A673 (cell line): Measurements from ENCODE around the gene APBB2. TPM values are rescaled to one million over a fixed set of nuclear protein-coding genes. Genes with fewer than 3 reads are reported as not detected.

Experiments used
- BruUV-seq: library from RNA; stranded (reverse); fragments of 400-500 nt; replicated peaks from 2 replicates; lab custom pipeline; 2021; lab: Mats Ljungman, UMichigan
- CTCF ChIA-PET: fragments of 300-600 bp; sonication (Branson Sonifier 250); formaldehyde crosslinking; loops from one replicate; lab custom pipeline; 2022; ENCODE audit warnings: antibody characterized with exemption; lab: Charles Lee
- POLR2A ChIA-PET: fragments of 300-600 bp; sonication (Branson Sonifier 250); formaldehyde crosslinking; loops from one replicate; lab custom pipeline; 2022; ENCODE audit warnings: antibody characterized with exemption; ENCODE audit not compliant: low non-redundant PET; lab: Charles Lee
- DNase-seq: peaks from one replicate; pipeline ENCODE4 v3.0.0-alpha.2; 2015; ENCODE audit warnings: low spot score
- H3K27ac ChIP-seq: fragments of 200-600 bp; sonication (generic); 2 replicates; pipeline ENCODE4 v1.5.1; 2016; ENCODE audit warnings: mixed run types, low read depth, mild to moderate bottlenecking, mixed read lengths, antibody characterized with exemption, low read length; ENCODE audit not compliant: poor library complexity, severe bottlenecking
- H3K27me3 ChIP-seq: fragments of 200-600 bp; sonication (generic); replicated peaks from 2 replicates; pipeline ENCODE4 v1.6.1; 2017; ENCODE audit warnings: mixed run types, low read depth, mild to moderate bottlenecking, mixed read lengths, antibody characterized with exemption, low read length; ENCODE audit not compliant: insufficient read depth, poor library complexity
- H3K36me3 ChIP-seq: fragments of 200-600 bp; sonication (generic); 2 replicates; pipeline ENCODE4 v1.6.1; 2016; ENCODE audit warnings: mixed run types, mild to moderate bottlenecking, mixed read lengths, antibody characterized with exemption, low read length; ENCODE audit not compliant: insufficient read depth, poor library complexity, severe bottlenecking
- H3K4me1 ChIP-seq: fragments of 200-600 bp; sonication (generic); 2 replicates; pipeline ENCODE4 v1.6.1; 2017; ENCODE audit warnings: mixed run types, mild to moderate bottlenecking, mixed read lengths, antibody characterized with exemption, low read length; ENCODE audit not compliant: insufficient read depth, poor library complexity, severe bottlenecking
- H3K4me3 ChIP-seq: fragments of 200-600 bp; sonication (generic); 2 replicates; pipeline ENCODE4 v1.5.1; 2016; ENCODE audit warnings: low read depth, mixed run types, mild to moderate bottlenecking, mixed read lengths, low read length; ENCODE audit not compliant: poor library complexity, severe bottlenecking
- H3K9me3 ChIP-seq: fragments of 200-600 bp; sonication (generic); 2 replicates; pipeline ENCODE4 v1.6.1; 2016; ENCODE audit warnings: mixed run types, low read depth, mild to moderate bottlenecking, mixed read lengths, antibody characterized with exemption, low read length; ENCODE audit not compliant: poor library complexity, severe bottlenecking
- EZH2 ChIP-seq: fragments of 200-600 bp; sonication (generic); IDR thresholded peaks from 2 replicates; pipeline ENCODE4 v1.6.1; 2017; ENCODE audit warnings: borderline replicate concordance, low read depth, mild to moderate bottlenecking, mixed read lengths, antibody characterized with exemption, low read length; ENCODE audit not compliant: poor library complexity, severe bottlenecking
- intact Hi-C: fragments of 100-400 bp; cut with micrococcal nuclease; formaldehyde crosslinking; loops from one replicate; pipeline ENCODE4 v1.10.0; 2022; ENCODE audit not compliant: unreplicated experiment
- total RNA-seq: library from RNA; stranded (reverse); gene quantifications from 2 replicates; pipeline ENCODE4 v1.2.3, GENCODE V29; 2021
- TF ChIP-seq, protein P1 (sequence below): fragments of 300-800, 200-600 bp; sonication (generic); conservative IDR thresholded peaks from 2 replicates; pipeline ENCODE4 v1.5.1; 2017; ENCODE audit warnings: low read depth, mild to moderate bottlenecking, antibody characterized with exemption, low read length, moderate library complexity, mixed read lengths

Gene APBB2
- total RNA-seq, 1 experiment from 2014 or later, result 10.3 TPM

DNA sequence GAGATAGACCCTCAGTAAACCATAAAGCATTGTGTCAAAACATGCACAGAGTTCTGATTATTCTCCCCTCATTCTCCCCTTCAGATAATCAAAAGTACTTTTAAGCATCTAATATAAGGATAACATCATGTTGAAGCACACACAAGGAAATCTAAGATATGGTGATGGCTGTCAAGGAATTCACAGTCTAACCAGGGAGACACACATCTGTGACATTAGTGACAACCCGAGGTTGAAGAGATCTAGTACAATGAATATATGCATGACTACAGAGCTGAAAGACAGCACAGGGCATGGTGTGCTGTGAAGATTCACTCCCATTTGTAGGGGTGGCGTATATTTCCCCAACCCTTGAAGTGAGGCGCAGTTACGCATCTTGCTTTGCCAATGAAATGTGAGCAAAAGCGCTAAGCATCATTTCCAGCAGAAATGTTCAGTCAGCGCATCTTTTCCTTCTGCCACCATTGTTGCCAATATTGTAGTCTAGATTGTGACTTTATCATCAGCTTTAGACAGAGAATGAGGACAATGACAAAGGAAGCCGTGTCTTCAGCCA lies 342.6 kb downstream of the APBB2 start:
- TF ChIP-seq EZH2, result no peak
- TF ChIP-seq, protein P1, sequence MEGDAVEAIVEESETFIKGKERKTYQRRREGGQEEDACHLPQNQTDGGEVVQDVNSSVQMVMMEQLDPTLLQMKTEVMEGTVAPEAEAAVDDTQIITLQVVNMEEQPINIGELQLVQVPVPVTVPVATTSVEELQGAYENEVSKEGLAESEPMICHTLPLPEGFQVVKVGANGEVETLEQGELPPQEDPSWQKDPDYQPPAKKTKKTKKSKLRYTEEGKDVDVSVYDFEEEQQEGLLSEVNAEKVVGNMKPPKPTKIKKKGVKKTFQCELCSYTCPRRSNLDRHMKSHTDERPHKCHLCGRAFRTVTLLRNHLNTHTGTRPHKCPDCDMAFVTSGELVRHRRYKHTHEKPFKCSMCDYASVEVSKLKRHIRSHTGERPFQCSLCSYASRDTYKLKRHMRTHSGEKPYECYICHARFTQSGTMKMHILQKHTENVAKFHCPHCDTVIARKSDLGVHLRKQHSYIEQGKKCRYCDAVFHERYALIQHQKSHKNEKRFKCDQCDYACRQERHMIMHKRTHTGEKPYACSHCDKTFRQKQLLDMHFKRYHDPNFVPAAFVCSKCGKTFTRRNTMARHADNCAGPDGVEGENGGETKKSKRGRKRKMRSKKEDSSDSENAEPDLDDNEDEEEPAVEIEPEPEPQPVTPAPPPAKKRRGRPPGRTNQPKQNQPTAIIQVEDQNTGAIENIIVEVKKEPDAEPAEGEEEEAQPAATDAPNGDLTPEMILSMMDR, result no peak
- Histone ChIP-seq H3K27me3 (no peaks in the 10 kb centered on the region), H3K4me3 (no peak overlapping the region), H3K4me1 (no peaks in the 10 kb centered on the region), H3K9me3 (no peaks in the 10 kb centered on the region), H3K36me3 (no peaks in the 10 kb centered on the region), H3K27ac (no peak overlapping the region)
- intact Hi-C loops, result no loop called here
- POLR2A ChIA-PET, result no interaction called here
- CTCF ChIA-PET, result no interaction called here
- BruUV-seq, result no TSS peak
- no peak for DNase-seq

DNA sequence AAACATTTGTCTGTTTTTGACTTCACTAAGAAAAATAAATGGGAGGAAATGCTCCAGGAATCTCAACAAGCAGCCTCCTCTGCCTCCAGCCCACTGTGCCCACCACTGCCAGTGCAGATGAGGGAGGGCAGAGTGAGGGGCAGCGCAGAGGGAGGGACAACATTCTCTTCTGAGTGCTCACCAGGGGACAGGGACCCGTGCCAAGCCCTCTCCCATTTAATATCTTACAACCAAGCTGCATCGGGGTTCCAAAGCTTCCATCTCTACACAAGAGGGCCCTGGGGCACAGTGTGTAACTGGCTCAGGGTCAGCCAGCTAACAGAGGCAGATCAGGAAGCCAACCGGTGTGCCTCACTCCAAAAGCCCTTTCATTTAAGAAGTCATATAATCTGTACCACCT lies 344.2 kb downstream of the APBB2 start:
- H3K27ac ChIP-seq, result no peak overlapping the region
- no peaks in the 10 kb centered on the region for H3K27me3 ChIP-seq
- TF ChIP-seq EZH2, result no peak
- TF ChIP-seq, protein P1, result no peak
- no peaks in the 10 kb centered on the region for H3K9me3 ChIP-seq
- intact Hi-C loops, result no loop called here
- BruUV-seq, result no TSS peak
- H3K4me3 ChIP-seq, result no peak overlapping the region
- no peak for DNase-seq
- ChIA-PET CTCF (no interaction called here), POLR2A (interaction anchor here (0.6 kb wide), 2 partner anchors 930 to 1094 kb away, joined by 3 read pairs; no protein-coding TSS in a partner anchor)
- H3K4me1 ChIP-seq, result no peaks in the 10 kb centered on the region
- H3K36me3 ChIP-seq, result no peaks in the 10 kb centered on the region

DNA sequence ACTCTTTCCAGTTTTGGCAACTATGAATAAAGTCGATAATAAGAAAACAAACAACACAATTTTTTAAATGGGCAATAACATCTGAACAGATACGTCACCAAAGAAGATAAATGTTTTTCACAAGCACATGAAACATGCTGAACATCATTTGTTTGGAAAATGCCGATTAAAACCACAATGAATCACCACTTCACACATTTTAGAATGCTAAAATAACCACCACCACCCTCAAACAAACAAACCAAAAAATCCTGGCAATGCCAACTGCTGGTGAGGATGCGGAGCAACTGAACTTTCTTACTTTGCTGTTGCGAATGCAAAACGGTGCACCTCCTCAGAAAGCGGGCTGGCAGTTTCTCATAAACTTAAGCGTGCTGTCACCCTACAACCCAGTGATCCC lies 348.6 kb downstream of the APBB2 start:
- ChIA-PET CTCF (no interaction called here), POLR2A (no interaction called here)
- Histone ChIP-seq H3K36me3 (no peaks in the 10 kb centered on the region), H3K4me3 (no peak overlapping the region), H3K4me1 (no peaks in the 10 kb centered on the region), H3K27ac (no peak overlapping the region), H3K9me3 (no peaks in the 10 kb centered on the region), H3K27me3 (no peaks in the 10 kb centered on the region)
- TF ChIP-seq, protein P1, result no peak
- no peak for TF ChIP-seq EZH2
- intact Hi-C loops, result no loop called here
- DNase-seq, result no peak
- no TSS peak for BruUV-seq
